ENCODE data around the gene IL4R. TPM values are rescaled to one million over a fixed set of nuclear protein-coding genes. Genes with fewer than 3 reads are reported as not detected.
A peak's percentile ranks its signal among the peaks of the same experiment; 100 is the strongest.

Gene IL4R
- total RNA-seq, 4 donors from 2014 or later: 84.9 to 97.9 (median 89.8) TPM

DNA sequence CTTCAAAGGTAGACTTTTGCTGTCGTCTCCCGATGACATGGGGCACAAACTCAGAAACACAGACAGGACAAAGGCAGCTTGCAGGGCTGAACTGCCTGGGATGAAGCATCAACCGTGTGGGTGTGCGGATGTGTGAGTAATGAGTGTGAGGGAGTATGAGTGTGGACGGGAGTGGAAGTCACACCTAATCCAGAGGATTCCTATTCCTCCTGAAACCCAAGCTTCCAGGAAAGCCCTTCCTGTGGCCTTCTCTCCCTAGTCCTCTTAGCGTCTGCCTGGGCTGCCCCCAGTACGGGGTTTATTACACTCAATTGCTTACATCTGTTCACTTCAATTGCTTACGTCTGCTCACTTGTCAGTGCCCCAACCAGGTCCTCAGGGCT lies 2.3 kb upstream of the IL4R start:
- DNase-seq: no peak
- Histone ChIP-seq H3K27me3 (no peaks in the 10 kb centered on the region), H3K9me3 (no peaks in the 10 kb centered on the region), H3K4me1 (peaks cover 15 to 31% (median 16%) of the 10 kb centered on the region in 3 donors), H3K36me3 (no peaks in the 10 kb centered on the region), H3K27ac (no peak overlapping the region), H3K4me3 (no peak overlapping the region)
- intact Hi-C loops (cut with DNase I): no loop called here
- WGBS, 2 donors: 71 to 77% methylated on average over 7 to 8 of the region's 8 CpGs
- TF ChIP-seq CTCF (IDR thresholded peaks at IDR 0.05): no peak
- TF ChIP-seq POLR2A (IDR thresholded peaks at IDR 0.05): no peak

- Histone ChIP-seq H3K4me3 (no peak overlapping the region), H3K27me3 (no peaks in the 10 kb centered on the region), H3K27ac (no peak overlapping the region), H3K36me3 (no peaks in the 10 kb centered on the region), H3K9me3 (no peaks in the 10 kb centered on the region), H3K4me1 (peaks cover 20 to 36% (median 21%) of the 10 kb centered on the region in 3 donors)
- WGBS, 2 donors: 89% methylated on average over 6 to 7 of the region's 7 CpGs
- TF ChIP-seq CTCF (IDR thresholded peaks at IDR 0.05) (no peak), POLR2A (IDR thresholded peaks at IDR 0.05) (no peak)
- DNase-seq: no peak
- intact Hi-C loops (cut with DNase I): no loop called here
Observed at GRCh38 chr16:27311897-27312303, 1.9 kb upstream of the IL4R start.

DNA sequence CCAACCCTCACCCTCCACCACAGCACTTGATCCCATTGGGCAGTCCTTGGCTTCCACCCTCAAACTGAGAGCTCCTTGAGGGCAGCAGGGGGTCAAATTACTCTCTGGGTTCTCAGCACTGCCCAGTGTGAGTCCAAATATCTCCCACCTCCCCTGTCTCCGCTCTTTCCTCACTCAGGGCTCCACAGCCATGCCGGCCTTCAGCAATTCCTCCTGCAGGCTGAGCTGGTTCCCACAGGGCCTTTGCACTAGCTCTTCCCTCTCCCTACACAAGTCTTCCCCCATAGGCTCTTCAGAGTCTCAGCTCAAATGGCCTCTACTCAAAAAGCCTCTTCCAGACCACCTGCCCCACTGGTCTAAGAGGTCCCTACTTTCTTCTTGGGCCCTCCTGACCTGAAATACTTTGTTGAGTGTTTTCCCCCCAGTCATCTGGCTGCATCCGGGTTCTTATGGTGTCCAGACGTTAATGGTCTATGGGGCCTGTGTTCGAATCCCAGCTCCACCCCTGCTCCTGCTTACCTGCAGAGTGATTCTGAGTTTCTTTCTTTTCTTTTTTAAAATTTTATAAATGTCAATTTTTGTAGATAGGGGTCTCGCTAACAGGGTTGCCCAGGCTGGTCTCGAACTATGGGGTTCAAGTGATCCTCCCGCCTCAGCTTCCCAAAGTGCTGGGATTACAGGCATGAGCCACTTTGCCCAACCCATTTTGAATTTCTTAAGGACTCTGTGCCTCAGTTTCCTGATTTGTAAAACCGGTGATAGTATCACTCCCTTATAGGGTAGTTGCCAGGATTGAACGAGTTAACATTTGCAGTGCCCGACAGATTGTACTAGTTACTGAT lies 973 bp upstream of the IL4R start:
- Histone ChIP-seq H3K27me3 (no peaks in the 10 kb centered on the region), H3K4me3 (peak overlapping the region; percentile 79 to 98 (median 88)), H3K27ac (peak overlapping the region; percentile 97 to 100 (median 99)), H3K4me1 (peaks cover 29 to 45% (median 30%) of the 10 kb centered on the region in 3 donors), H3K36me3 (no peaks in the 10 kb centered on the region), H3K9me3 (no peaks in the 10 kb centered on the region)
- 69 to 91% methylated on average over 5 to 11 of the region's 11 CpGs for WGBS, 2 donors
- intact Hi-C loops (cut with DNase I): no loop called here
- TF ChIP-seq CTCF (IDR thresholded peaks at IDR 0.05): no peak
- no peak for TF ChIP-seq POLR2A (IDR thresholded peaks at IDR 0.05)
- no peak for DNase-seq

DNA sequence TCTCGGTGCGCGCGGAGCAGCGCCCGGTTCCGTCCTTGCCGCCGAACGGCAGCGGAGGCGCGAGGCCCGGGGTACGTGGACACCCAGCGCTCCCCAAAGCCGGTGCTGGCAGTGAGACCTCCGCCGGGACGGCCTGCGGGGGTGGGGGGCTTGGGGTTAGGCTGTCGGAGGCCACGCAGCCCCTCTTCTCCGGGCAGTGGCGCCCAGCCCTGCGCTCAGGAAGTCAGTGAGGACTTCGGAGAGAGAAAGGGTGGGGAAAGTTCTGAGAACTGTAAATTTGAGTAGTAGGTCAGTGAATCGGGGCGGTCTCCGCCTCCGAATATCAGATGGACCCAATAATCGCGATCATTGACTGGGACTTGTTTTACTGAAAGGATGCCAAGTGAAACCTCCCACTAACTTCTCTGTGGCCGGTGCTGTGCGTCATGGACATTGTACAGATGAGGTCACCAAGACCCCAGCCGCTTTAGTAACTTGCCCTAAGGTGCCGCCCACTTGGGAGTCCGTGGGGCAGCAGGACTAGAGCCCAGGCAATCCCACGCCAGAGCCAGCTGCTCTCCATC lies 468 bp downstream of the IL4R start:
- Histone ChIP-seq H3K4me3 (peak overlapping the region; percentile 79 to 98 (median 88)), H3K27me3 (no peaks in the 10 kb centered on the region), H3K27ac (peak overlapping the region; percentile 97 to 100 (median 99)), H3K36me3 (no peaks in the 10 kb centered on the region), H3K4me1 (peaks cover 42 to 59% (median 44%) of the 10 kb centered on the region in 3 donors), H3K9me3 (no peaks in the 10 kb centered on the region)
- no peak for DNase-seq
- WGBS, 2 donors: 0 to 1% methylated on average over 6 to 25 of the region's 39 CpGs
- intact Hi-C loops (cut with DNase I): no loop called here
- TF ChIP-seq POLR2A (IDR thresholded peaks at IDR 0.05) (peak in 1 of 4 donors; percentile 5), CTCF (IDR thresholded peaks at IDR 0.05) (no peak)

GRCh38 chr16:27314986-27315332 lies 1.2 kb downstream of the IL4R start:
- DNase-seq: no peak
- Histone ChIP-seq H3K27me3 (no peaks in the 10 kb centered on the region), H3K4me1 (peaks cover 49 to 66% (median 51%) of the 10 kb centered on the region in 3 donors), H3K27ac (peak overlapping the region; percentile 97 to 100 (median 99)), H3K4me3 (peak overlapping the region; percentile 79 to 98 (median 88)), H3K36me3 (peaks cover 0 to 2% (median 0%) of the 10 kb centered on the region in 3 donors), H3K9me3 (no peaks in the 10 kb centered on the region)
- 44 to 56% methylated on average over 1 of the region's 2 CpGs for WGBS, 2 donors
- intact Hi-C loops (cut with DNase I): no loop called here
- TF ChIP-seq POLR2A (IDR thresholded peaks at IDR 0.05): peak in 1 of 4 donors; percentile 9
- no peak for TF ChIP-seq CTCF (IDR thresholded peaks at IDR 0.05)
